ENCODE data around the gene FASTKD3. TPM values are rescaled to one million over a fixed set of nuclear protein-coding genes. Genes with fewer than 3 reads are reported as not detected.
A peak's percentile ranks its signal among the peaks of the same experiment; 100 is the strongest.

Gene FASTKD3
- total RNA-seq, 1 experiment from 2014 or later = 16.4 TPM

DNA sequence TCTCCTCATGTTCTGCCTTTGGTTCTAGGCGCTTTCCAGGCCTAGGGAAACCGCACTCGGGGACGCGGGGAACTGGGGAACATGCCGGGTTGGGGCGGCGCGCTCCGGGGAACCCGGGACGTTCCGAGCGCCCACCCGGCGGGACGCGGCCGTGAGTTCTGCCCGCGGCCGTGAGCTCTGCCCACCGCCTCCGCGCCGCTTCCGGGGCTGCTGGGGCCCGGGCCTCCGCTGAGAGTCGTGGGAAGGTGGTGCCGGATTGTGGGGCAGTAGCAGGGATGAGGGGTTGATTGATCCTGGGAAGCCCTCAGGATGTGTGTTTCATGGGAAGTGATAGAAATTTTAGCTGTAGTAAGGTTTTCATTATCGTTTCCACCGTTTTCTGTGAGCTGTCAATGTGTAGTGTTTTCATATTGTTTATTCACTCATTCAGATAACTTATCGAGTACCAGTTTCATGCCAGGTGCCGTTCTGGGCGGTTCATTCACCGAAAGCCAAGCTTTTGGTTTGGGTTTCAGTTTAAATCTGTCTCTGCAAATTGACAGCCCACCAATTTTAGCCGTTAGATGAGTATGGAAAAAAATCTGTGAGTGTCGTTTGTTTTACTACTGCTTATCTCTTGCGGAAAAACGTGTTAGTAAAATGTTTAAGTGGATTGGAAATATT lies 774 bp upstream of the FASTKD3 start:
- peak; percentile 64 for DNase-seq
- Histone ChIP-seq H3K4me3 (ENCODE audit: insufficient read depth, low read depth, low read length) (peak overlapping the region; percentile 85), H3K36me3 (replicated peaks; ENCODE audit: control insufficient read depth, insufficient read depth, low read length) (no peaks in the 10 kb centered on the region; the same call in none of the 2 replicates), H3K27me3 (ENCODE audit: control insufficient read depth, insufficient read depth, low read length) (no peaks in the 10 kb centered on the region)

DNA sequence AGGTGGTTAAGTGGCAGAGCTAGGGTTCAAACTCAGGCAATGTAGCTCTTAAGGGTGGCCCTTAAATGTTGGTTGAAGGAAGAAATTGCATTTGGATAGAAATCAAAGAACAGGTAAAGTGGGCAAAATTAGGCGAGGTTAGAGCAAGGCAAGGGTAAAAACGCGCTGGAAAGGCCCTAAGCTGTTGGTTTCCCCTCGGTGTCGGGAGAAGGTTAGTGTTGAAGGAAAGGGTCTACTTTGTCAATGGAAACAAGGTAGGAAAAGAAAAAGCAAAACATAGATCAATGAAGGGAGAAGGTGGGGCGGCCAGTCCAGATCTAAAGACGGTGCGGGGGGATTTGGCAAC lies 431 bp downstream of the FASTKD3 start:
- DNase-seq = no peak
- no peaks in the 10 kb centered on the region for H3K27me3 ChIP-seq (ENCODE audit: control insufficient read depth, insufficient read depth, low read length)
- H3K36me3 ChIP-seq (replicated peaks; ENCODE audit: control insufficient read depth, insufficient read depth, low read length) = no peaks in the 10 kb centered on the region; the same call in 1 of the 2 replicates
- H3K4me3 ChIP-seq (ENCODE audit: insufficient read depth, low read depth, low read length) = peak overlapping the region; percentile 85

DNA sequence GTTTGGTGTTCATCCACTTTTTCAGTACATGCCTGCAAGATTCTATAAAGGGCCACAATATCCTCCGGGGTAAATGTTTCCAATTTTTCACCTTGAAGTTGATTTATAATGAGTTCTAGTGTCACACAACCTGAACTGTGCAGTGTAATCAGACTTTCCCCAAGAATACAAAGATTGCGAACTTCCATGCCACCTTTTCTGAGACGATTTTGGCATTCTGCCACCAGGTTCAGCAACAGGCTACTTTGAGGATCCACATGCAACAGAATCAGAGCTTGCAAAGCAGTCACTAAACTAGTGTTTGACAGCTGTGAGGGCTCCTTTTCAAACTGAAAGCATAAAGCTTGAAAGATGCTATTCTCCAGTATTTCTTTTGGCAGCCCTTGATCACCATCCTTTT lies 1.6 kb downstream of the FASTKD3 start:
- Histone ChIP-seq H3K36me3 (replicated peaks; ENCODE audit: control insufficient read depth, insufficient read depth, low read length) (peaks cover 3% of the 10 kb centered on the region), H3K4me3 (ENCODE audit: insufficient read depth, low read depth, low read length) (no peak overlapping the region), H3K27me3 (ENCODE audit: control insufficient read depth, insufficient read depth, low read length) (no peaks in the 10 kb centered on the region)
- DNase-seq = no peak

DNA sequence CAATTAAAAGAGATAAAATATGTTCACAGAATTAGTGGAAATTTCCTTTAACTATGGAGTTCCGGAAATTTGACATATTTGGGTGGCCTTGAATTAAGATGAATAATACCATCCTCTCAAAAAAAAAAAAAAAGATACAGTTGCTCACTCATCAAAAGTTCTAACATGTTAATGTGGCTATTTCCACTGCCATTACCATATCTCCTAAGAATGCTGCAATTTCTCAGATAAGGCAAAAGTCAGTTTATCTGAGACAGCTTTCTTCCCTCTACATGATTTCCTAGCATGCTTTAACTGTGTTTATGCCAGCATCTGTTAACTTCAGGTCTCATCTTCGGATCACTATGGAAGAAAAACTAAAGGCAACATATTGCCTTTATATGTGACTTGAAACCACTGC lies 2.6 kb downstream of the FASTKD3 start:
- no peak overlapping the region for H3K4me3 ChIP-seq (ENCODE audit: insufficient read depth, low read depth, low read length)
- peaks cover 4% of the 10 kb centered on the region for H3K36me3 ChIP-seq (replicated peaks; ENCODE audit: control insufficient read depth, insufficient read depth, low read length)
- H3K27me3 ChIP-seq (ENCODE audit: control insufficient read depth, insufficient read depth, low read length) = no peaks in the 10 kb centered on the region
- DNase-seq = no peak

DNA sequence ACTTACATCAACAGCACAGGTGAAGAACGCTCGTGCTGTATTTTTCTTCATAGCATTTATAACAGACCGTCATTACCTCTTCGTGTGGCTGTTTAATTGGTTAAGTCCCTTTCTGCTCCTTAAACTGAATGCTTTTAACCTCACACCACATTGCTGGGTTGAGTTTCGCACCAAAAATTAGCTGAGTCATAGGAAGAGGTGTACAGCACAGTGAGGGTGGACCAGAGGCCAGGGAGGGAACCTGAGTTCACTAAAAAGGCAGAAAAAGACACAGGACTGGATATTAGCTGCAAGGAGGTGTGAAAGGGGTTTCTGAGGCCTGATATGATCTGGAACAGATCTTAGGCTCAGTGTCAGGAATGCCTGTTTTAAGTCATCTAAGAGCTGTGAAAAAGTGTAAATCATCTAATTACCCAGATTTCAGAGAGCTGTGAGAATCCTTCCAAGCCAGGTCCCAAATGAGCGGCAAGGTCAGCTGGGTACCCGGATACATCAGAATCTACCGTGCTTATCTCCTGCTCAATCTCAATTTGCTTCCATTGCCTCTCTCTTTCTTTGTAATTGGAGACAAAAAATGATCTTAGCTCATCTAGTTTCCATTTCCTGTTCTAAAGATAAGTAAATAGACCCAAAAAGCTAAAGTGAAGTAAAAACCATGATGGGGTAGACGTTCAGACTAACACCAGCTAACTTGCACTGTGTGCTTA lies 10.8 kb downstream of the FASTKD3 start:
- Histone ChIP-seq H3K4me3 (ENCODE audit: insufficient read depth, low read depth, low read length) (no peak overlapping the region), H3K36me3 (replicated peaks; ENCODE audit: control insufficient read depth, insufficient read depth, low read length) (peaks cover 8% of the 10 kb centered on the region), H3K27me3 (ENCODE audit: control insufficient read depth, insufficient read depth, low read length) (no peaks in the 10 kb centered on the region)
- DNase-seq = no peak

DNA sequence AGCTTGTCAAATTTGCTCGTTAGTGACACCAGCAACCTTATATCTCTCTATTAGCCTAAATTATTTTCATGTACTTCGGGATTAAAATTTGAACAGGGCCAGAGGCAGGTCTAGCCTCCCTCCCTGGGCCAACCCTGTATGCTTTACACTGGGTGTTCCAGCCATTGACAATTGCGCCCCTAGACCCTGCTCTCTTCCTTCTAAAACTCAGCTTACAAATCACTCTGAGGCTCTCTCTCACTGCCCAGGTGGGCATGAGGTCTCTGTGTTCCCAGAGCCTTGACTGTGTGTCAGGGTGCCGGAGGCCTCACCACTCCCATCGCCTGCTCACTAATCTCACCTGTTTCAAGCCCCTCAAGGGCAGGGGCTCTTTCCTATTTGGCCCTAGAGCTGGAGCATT lies 11.5 kb downstream of the FASTKD3 start:
- no peak for DNase-seq
- H3K36me3 ChIP-seq (replicated peaks; ENCODE audit: control insufficient read depth, insufficient read depth, low read length) = peaks cover 6% of the 10 kb centered on the region
- no peaks in the 10 kb centered on the region for H3K27me3 ChIP-seq (ENCODE audit: control insufficient read depth, insufficient read depth, low read length)
- H3K4me3 ChIP-seq (ENCODE audit: insufficient read depth, low read depth, low read length) = no peak overlapping the region

DNA sequence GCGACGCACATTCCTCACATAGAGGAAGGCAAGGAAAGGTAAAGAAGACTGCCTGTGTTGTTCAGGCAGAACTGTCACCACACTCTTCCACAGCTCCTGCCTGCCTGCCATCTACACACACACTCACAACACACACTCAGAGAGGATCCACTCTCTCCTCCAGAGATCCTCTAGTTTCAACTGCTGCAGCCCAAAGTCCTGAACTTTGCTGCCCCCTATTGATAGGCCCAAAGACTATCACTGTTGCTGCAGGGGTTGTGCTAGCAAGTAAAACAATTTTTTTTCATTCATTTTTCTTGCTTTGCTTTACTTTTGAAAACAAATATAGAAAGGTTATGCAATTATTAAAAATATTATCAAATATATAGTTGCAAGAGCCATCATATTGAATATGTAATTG lies 12.0 kb downstream of the FASTKD3 start:
- H3K36me3 ChIP-seq (replicated peaks; ENCODE audit: control insufficient read depth, insufficient read depth, low read length) = peaks cover 4% of the 10 kb centered on the region
- H3K4me3 ChIP-seq (ENCODE audit: insufficient read depth, low read depth, low read length) = no peak overlapping the region
- no peaks in the 10 kb centered on the region for H3K27me3 ChIP-seq (ENCODE audit: control insufficient read depth, insufficient read depth, low read length)
- peak; percentile 60 for DNase-seq

DNA sequence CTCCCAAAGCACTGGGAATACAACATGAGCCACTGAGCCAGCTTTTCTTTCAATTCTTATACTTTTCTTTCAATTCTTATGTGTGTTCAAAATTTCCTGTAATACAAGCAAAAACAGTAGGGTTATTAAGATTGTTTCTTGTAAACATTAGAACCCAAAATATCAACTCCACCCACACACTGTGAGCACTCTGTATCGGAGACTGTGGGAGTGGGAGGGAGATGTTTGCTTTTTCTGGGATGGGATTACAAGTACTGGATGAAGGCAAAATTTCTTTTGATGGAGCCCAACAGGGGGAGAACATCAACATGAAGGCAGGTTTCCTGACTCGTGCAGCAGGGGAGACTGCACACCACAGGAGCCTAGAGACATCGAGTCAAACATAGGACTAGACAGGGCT lies 13.2 kb downstream of the FASTKD3 start:
- Histone ChIP-seq H3K4me3 (ENCODE audit: insufficient read depth, low read depth, low read length) (no peak overlapping the region), H3K36me3 (replicated peaks; ENCODE audit: control insufficient read depth, insufficient read depth, low read length) (peaks cover 4% of the 10 kb centered on the region), H3K27me3 (ENCODE audit: control insufficient read depth, insufficient read depth, low read length) (peaks cover 2% of the 10 kb centered on the region; the same call in 1 of the 2 replicates)
- DNase-seq = no peak

DNA sequence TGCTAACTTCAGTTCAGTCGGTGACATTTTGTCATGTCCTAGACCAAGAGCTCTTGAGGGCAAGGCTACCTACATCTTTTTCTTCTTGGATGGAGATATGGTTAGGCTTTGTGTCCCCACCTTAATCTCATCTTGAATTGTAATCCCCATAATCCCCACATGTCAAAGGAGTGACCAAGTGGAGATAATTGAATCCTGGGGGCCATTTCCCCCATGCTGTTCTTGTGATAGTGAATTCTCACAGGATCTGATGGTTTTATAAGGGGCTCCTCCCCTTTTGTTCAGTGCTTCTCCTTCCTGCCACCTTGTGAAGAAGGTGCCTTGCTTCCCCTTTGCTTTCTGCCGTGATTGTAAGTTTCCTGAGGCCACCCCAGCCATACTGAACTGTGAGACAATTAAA lies 15.8 kb downstream of the FASTKD3 start:
- Histone ChIP-seq H3K36me3 (replicated peaks; ENCODE audit: control insufficient read depth, insufficient read depth, low read length) (peaks cover 2% of the 10 kb centered on the region; the same call in 1 of the 2 replicates), H3K27me3 (ENCODE audit: control insufficient read depth, insufficient read depth, low read length) (peaks cover 19% of the 10 kb centered on the region), H3K4me3 (ENCODE audit: insufficient read depth, low read depth, low read length) (no peak overlapping the region)
- no peak for DNase-seq

DNA sequence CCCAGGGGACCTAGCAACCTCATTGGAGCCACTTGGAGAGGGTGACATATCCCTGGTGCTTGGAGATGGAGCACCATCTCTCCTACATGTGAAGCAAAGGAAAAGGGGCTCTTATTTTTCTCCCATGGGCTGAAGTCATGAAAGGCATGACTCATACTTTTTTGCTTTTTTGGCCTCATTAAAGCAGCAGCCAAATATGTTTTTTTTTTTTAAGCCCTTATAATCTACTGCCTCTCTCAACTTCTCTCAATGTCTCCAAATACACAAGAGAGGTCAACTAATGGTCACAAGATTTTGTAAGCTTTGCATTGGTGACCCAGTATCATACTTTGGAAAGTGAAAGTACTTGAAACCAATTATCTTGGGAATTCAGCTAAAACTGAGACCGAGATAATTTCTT lies 16.3 kb downstream of the FASTKD3 start:
- H3K36me3 ChIP-seq (replicated peaks; ENCODE audit: control insufficient read depth, insufficient read depth, low read length) = peaks cover 2% of the 10 kb centered on the region; the same call in 1 of the 2 replicates
- no peak for DNase-seq
- H3K4me3 ChIP-seq (ENCODE audit: insufficient read depth, low read depth, low read length) = no peak overlapping the region
- peaks cover 19% of the 10 kb centered on the region for H3K27me3 ChIP-seq (ENCODE audit: control insufficient read depth, insufficient read depth, low read length)

DNA sequence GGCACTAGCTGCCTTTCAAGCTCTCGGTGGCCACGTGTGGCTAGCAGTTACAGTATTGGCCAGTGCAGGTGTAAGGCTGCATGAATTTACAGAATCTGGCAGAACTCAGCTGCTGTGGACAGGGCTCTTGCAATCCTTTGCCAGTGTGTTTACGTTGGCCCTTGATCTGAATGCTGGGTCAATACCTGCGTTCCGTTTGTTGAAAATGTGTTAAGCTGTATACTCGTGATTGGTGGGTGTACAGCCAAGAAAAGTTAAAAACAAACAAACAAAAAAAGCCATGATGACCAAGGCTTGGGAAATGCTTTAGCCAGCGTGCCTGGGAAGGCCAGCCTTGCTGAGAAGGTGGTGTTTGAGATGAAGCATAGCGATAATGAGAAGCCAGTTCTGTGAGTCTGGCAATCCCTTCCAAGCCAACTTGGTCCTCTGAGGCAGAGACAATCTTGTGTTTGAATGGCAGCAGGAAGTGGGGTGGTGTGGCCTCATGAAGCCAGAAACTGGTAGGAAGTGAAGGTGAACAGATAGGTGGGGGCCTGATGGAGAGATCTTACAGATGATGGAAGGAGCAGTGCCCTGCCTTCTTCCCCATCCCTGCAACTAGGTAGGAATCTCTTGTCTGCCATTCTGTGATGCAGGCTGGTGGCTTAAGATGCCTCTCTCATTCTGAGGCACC lies 17.1 kb downstream of the FASTKD3 start:
- Histone ChIP-seq H3K4me3 (ENCODE audit: insufficient read depth, low read depth, low read length) (no peak overlapping the region), H3K36me3 (replicated peaks; ENCODE audit: control insufficient read depth, insufficient read depth, low read length) (no peaks in the 10 kb centered on the region), H3K27me3 (ENCODE audit: control insufficient read depth, insufficient read depth, low read length) (peaks cover 21% of the 10 kb centered on the region)
- no peak for DNase-seq

DNA sequence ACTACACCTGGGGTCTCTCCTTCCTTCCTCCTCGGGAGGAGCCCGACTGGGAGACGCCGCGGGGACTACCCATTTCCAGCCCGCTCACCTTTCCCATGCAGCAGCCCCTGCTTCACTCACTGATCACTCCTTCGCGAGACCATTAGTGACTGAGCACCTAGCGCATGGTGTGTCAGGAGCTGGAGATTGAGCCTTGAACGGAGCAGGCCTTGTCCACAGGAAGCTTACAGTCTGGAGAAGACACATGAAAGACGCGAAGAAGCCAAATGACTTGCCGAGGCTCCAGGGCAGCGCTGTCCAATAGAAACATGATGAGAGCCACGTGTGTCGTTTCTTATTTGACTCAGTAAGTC lies 17.6 kb downstream of the FASTKD3 start:
- peaks cover 21% of the 10 kb centered on the region for H3K27me3 ChIP-seq (ENCODE audit: control insufficient read depth, insufficient read depth, low read length)
- H3K4me3 ChIP-seq (ENCODE audit: insufficient read depth, low read depth, low read length) = peak overlapping the region; percentile 77
- no peaks in the 10 kb centered on the region for H3K36me3 ChIP-seq (replicated peaks; ENCODE audit: control insufficient read depth, insufficient read depth, low read length)
- DNase-seq = no peak

DNA sequence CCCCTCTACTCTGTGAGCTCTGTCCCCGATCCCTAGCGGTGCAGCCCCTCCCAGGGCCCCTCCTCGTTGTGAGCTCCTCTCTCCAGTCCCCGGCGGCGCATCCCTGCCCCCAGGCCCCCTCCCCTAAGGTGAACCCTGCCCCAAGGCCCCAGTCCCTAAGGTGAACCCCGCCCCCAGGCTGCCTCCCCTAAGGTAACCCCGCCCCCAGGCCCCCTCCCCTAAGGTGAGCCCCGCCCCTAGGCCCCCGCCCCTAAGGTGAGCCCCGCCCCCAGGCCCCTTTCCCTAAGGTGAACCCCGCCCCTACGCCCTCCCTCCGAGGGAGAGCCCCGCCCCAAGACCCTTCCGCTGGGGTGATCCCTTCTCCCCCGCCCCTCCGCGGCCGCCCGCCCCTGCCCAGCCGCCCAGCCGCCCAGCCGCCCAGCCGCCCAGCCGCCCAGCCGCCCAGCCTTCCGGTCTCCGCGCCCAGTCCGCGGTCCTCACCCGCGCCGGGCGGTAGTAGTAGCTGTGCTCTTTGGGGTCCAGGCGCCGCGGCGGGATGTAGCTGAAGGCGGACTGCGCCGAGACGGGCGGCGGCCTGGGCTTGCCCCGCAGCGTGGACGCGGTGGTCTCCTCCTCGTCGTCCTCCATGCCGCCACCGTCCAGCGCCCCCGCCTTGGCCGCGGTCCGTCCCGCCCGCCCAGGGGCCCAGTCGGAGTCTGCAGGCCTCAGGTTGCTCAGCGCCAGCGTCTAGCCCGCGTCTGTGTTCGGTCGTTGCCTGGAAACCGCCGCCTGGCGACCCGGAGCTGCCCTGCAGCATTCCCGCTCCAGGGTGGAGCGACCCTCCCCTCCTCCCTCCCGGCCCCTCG lies 18.2 kb downstream of the FASTKD3 start, which contains the start of gene CFAP90:
Gene CFAP90 (minus strand): TSS at position 739 of the 845 bp plus-strand sequence. CDS start 112 bp downstream, at position 627.
- peaks cover 21% of the 10 kb centered on the region for H3K27me3 ChIP-seq (ENCODE audit: control insufficient read depth, insufficient read depth, low read length)
- peak within 1 kb of the TSS; percentile 77 for H3K4me3 ChIP-seq (ENCODE audit: insufficient read depth, low read depth, low read length)
- no peaks in the 10 kb centered on the region for H3K36me3 ChIP-seq (replicated peaks; ENCODE audit: control insufficient read depth, insufficient read depth, low read length)
- peak; percentile 98 for DNase-seq

DNA sequence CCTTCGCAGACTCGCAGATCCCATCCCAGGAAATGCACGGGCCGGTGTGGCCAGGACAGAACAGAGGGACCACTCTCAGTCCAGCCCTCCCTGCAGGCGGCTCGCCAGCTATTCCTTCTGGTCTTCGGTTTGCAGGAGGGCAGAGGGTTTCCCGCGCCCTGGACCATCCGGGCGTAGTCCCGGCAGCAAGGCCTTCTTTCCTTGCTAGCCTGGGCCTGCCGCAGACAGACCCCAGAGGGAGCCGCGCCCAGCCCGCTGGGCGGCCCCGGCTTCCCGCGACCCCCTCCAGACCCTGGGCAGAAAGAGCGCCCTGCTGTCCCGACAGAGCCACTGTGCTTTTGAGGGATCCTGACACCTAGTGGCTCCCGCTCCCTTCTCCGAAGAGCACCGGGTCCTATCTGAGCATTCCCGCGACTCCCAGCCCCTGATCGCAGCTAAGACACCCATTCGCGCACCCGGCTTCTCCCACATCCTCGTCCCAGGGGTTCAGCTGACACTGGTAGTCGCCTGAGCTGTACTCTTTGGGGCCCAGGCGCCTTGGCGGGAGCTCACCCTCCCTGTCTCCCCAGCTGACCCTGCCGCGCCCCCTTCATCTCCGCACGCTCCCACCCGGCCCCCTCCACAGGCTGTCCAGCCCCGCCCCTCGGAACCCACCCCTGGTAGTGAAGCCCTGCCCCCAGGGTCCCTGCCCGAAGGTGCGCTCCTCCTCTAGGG lies 19.0 kb downstream of the FASTKD3 start:
- Histone ChIP-seq H3K36me3 (replicated peaks; ENCODE audit: control insufficient read depth, insufficient read depth, low read length) (no peaks in the 10 kb centered on the region), H3K27me3 (ENCODE audit: control insufficient read depth, insufficient read depth, low read length) (peaks cover 21% of the 10 kb centered on the region), H3K4me3 (ENCODE audit: insufficient read depth, low read depth, low read length) (peak overlapping the region; percentile 62)
- peak; percentile 80 for DNase-seq

Measured in H7 (cell line).